GM18868 (cell line): Measurements from ENCODE around the gene HRC.
"Not testable (repeated sequence)": the region's sequence is repeated elsewhere in the genome, so short reads cannot be mapped to it uniquely, and the experiment has no call there.

Experiments used
- ATAC-seq: cut with Tn5 transposase; IDR thresholded peaks from one replicate; pipeline ENCODE4 v1.9.1; 2021; ENCODE audit warnings: mild to moderate bottlenecking, moderate library complexity; ENCODE audit not compliant: unreplicated experiment

Gene HRC

DNA sequence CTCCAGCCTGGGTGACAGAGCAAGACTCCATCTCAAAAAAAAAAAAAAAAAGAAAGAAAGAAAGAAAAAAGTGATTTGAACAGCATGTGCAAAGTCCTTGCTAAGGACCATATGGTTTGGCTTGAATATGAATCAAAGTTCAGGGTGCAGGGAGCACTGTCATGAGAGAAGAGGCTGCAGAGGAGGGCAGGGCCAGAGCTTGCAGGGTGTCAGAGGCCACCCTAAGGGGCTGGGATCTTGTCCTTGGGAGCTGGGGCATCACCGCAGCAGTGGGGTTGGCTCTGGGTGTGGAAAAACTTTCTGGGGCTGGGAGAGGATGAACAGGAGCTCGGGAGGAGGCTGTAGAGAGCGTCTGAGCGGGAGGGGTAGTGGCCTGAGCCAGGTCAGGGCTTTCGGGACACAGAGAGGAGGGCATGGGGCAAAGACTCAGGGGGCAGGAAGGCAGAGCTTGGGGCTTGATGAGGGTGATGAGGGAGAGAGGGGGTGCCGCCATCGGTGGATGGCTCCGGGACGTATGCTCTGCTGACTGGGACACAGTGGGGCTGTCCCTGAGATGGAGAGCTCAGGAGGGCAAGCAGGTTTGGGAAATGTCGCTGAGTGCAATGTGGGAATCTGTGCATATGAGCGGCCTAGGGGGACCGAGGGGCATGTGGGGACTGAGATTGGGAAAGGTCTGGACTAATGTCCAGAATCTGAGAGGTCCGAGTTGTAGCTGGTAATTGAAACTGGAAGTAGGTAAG, 5.4 kb upstream of the HRC start:
- no peak for ATAC-seq

DNA sequence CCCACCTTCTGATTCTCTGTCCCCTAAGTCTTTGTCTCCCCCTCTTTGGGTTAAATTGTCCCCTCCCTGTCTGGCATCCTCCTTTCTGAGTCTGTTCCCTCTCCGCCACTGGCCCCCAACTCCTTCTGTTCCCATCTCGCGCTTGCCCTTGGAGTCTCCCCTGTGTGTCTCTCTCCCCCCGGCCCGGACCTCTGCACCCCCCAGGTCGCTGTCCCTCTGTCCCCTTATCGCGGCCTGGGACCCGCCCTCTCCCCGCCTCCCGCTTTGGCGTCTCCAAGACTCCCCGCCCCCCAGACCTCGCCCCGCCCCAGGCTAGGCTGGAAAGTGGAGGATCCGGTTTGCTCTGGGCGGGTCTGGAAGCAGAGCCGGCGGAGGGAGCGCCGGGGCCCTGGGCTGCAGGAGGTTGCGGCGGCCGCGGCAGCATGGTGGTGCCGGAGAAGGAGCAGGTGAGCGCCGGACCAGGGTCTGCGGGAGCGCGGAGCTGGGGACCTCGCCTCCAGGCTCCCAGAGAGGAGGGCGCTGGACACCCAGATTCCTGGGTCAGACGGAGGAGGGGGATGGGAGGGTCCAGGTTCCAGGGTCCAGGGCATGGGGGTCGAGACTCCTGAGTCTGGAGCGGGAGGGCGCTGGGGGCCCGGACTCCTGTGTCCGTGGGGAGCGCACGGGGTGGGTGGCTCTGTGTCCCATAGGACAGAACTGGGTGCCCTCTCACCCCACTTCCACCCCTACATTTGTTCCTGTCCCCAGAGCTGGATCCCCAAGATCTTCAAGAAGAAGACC, 2.4 kb upstream of the HRC start, which contains the start of gene TRPM4:
TRPM4 (plus strand) TSS at position 348 of the 780 bp plus-strand sequence; CDS start at position 423, 75 bp downstream.
- ATAC-seq: no peak

DNA sequence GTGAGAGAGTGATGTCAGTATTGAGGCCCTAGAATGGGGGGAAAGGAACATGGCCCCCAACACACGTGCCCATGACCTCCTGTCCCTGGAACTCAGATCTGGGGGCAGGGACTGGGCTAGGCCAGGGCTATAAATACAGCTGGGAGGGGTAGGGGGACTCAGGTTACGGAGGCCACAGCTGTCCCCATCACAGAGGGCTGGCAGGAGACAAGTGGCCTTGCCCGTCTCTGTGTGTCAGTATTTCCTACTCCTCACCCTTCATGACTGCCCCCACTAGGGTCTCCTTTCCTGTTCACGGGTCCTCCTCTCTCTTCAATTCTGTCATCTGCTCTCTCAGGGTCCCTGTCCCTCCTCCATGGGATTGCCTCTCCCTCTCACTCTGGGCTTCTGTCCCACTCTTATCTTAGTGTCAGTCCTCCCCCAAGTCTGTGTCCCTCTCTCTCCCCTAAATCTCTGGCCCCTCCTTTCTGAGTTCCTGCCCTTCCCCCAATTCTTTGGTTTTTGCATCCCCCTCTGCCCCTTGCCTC, 687 bp upstream of the HRC start:
- ATAC-seq: no peak

DNA sequence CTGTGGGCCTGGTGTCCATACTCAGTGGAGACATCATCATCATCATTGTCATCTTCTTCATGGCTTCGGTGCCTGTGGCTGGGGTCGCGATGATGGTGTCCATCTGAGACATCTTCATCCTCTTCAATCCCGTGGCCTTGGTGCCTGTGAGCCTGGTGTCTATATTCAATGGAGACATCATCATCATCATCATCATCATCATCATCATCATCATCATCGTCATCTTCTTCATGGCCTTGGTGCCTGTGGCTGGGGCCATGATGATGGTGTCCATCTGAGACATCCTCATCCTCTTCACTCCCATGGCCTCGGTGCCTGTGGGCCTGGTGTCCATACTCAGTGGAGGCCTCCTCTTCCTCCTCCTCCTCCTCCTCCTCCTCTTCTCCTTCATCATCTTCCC, 917 bp downstream of the HRC start:
- ATAC-seq: no peak

DNA sequence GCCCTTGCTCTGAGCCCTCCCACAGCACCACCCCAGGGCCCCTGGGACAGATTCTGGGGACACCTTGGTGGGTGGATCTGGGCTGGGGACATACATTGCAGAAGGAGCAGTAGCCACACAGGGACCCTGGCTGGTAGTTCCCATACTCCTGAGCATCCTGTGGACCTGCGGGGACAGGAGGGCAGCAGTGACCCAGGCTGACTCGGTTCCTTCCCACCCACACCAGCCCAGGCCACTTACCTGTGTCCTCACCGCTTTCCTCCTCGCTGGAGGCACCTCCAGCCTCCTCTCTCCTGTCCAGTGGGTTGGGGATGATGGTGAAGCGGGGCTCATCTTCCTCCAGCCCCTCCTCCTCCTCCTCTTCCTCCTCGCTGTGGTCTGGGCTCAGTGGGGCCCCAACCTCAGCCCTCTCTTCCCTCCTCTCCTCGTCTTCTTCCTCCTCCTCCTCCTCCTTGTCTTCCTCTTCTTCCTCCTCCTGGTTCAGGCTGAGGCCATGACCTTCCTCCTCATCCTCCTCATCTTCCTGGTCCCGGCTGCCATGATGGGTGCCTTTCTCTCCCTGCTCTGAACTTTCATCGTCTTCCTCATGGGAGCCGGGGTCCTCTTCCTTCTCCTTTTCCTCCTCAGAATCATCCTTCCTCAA, 1.9 kb downstream of the HRC start:
- ATAC-seq: no peak

DNA sequence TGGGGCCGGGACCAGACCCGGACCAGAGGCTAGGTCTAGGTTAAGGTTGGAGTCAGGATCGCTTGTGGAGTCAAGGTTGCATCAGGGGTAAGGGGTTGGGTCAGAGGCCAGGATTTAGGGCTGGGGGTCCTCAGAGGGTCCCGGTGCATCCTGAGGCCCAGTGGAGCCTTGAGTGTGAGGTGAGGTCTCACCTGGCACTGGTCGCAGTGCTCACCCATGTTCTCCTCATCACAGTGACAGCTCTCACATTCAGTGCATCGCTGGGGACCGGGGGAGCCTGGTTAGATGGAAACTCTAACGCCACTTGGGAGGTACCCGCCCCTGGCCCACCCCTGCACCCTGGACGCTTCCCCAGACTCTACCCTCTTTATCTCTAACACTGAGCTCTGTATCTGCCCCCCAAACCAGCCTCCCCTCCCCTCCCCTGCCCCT, 3.1 kb downstream of the HRC start:
- no peak for ATAC-seq

DNA sequence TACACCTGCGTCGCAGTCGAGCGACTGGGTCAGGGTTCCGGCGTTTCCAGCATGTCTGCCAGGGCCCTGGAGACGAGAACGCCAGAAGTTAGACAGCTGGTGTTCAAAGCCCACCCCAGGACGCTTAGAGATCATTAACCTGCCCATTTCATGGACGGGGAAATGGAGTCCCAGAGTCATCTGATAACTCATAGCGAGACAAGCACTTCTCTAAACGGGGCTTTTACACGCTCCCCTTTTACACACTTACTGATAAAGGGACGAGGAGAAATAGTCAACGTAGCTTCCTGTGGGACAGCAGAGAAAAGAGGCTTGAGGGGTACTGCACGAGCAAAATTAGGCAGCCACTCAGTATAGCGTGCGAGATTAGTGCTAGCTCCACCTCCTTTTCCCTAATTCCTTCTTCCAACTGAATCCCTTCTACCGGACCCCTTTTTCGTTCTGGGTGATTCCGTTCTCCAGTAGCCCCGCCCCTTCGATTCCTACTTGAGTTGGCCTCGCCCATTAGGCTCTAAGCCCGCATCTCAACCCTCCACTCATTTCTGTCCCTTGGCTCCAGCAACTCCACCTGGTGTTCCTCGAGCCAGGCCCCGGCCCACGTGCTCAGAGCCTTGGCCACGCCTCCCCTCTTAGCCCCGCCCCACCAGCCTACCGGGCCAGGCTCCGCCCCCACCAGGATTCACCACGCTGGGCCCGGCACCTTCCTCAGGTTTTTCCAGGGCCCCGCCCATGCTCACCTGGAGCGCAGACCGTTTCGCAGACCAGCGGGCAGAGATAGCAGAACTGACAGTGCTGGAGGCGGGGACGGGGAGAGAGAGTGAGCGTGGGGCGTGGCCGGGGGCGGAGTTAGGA, 3.7 kb downstream of the HRC start:
- no peak for ATAC-seq

DNA sequence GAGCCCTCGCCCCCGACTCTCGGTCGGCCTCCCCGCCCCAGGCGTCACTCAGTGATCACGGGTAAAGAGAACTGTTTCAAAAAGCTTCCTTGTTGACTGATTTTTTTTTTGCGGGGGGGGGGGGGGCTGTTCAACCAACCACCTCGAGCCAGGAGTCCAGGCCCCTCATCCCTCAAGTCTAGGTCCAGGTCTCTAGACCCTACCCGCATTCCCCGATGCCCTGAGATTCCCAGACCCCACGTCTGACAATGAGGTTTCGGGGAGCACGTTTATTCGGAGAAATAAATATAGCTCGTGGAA, 4.3 kb downstream of the HRC start:
- no peak for ATAC-seq

DNA sequence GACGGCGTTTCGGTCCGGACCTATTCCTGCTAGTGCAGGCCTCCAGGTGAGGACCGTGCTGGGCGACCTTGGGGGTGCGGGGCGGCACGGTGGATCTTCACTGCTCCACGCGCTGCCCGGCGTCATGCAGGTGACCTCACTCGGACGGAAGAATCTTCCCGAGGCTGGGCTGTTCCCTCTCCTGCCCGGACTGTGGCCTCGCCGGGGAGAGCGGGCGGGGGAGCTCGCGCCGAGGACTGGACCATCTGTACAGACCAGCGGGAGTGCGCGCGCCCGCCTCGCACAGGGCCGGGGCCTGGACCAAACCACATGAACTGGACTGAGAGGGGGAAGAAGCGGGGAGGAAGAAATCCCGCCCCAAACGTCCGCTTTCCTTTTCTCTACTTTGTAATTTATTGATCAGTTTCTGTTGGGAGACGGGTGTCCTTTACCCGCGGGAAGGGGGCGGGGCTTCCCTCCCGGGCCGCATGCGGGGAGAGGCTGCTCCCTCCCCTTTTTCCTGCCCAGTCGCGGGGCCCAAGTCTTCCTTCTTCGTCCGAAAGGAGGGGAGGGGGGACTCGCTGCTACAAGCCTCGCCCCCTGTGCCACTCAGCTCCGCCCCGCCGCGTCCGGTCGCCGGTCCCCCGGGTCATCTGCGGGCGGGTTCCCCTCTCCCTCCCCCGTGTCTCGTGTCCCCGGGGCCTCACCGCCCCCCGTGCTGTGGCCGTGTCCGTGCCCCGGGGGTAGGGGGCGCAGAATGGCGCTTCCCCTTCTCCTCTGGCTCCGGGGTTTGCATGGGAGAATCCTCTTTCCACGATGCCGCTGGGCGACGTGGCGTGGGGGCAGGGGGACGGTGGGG, 4.9 kb downstream of the HRC start:
- no peak for ATAC-seq

DNA sequence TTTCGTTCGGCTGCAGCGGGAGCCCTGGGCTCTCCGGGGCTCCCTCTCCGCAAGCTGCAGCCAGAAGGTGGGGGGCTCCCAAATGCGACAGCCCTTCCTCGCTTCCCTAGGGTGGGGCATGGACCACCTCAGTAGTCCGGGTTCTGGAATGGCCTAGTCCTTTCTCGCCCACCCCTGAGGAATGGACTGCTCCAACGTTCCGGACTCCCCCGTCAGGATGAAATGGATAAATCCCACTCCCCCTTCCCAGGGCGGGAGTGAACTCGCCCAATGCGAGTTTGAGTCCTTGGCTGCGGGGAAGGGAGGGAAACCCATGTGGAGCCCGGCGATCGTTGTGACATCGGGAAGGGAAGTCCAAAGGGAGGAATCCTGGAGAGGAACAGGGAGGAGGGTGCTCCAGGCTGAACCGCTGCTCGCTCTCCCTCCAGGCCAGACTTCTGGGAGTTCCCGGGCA, 5.5 kb downstream of the HRC start:
- ATAC-seq: no peak

DNA sequence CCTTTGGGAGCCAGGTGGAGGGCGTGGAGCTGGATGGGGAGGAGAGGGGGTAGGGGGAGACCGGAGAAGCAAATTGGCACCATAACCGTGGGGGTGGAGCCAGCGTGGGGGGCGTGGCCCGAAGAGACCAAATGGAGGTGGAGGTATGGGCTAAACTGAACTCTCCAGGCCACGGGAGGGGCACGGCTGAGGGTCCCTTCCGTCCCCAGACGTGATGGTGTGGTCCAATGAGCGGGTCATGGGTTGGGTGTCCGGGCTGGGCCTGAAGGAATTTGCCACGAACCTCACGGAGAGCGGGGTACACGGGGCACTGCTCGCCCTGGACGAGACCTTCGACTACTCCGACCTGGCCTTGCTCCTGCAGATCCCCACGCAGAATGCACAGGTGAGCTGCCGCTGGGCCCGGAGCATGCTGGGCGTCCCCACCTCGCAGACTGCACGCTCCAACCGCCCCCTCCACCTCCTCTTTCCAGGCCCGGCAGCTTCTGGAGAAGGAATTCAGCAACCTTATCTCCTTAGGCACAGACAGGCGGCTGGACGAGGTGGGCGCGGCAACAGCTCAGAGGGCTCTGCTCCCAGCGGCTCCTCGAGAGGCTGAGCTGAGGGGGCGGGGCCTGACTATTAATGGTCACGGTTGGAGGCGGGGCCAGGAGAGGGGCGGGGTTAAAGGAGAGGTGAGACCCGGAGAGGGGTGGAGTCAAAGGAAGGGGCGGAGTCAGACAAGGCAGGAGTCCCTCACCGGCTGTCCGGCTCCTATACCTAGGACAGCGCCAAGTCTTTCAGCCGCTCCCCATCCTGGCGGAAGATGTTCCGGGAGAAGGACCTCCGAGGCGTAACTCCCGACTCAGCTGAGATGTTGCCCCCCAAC, 6.2 kb downstream of the HRC start:
- ATAC-seq: no peak

DNA sequence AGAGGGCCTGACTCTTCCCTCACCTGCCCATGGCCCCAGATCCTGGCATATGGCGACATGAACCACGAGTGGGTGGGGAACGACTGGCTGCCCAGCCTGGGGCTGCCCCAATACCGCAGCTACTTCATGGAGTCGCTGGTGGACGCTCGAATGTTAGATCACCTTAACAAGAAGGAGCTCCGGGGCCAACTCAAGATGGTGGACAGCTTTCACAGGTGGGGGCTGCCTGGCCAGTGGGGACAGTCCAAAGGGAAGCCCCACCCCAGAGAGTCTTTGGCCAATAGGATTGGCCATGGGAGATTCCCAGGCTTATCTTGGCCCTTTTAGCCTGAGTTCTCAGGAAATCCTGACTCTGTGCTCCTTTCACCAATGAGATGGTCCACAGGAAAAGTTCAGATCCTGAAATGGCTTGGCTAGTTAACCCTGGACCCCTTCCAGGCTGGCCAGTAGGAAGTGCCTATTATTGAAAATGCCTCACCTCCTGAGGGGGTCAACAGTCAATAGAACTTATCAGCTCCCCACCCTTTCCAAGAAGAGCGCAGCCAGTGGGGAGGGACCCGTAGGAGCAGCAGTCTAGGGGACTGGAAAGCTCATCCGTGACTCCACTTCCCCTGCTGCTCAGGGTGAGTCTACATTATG, 7.0 kb downstream of the HRC start:
- no peak for ATAC-seq

DNA sequence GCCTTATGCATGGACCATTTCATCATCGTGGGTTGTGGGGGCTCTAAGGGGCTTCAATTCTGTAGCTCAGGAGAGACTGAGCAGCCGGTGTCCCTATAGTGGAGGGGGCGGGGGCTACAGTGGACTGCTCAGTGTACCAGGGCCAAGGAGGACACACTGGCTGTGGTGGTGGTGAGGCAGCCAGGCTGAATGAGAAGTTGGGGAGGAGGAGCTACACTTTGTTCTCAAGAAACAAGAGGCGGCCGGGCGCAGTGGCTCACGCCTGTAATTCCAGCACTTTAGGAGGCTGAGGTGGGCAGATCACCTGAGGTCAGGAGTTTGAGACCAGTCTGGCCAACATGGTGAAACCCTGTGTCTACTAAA, 8.8 kb downstream of the HRC start:
- ATAC-seq: not testable (repeated sequence)

DNA sequence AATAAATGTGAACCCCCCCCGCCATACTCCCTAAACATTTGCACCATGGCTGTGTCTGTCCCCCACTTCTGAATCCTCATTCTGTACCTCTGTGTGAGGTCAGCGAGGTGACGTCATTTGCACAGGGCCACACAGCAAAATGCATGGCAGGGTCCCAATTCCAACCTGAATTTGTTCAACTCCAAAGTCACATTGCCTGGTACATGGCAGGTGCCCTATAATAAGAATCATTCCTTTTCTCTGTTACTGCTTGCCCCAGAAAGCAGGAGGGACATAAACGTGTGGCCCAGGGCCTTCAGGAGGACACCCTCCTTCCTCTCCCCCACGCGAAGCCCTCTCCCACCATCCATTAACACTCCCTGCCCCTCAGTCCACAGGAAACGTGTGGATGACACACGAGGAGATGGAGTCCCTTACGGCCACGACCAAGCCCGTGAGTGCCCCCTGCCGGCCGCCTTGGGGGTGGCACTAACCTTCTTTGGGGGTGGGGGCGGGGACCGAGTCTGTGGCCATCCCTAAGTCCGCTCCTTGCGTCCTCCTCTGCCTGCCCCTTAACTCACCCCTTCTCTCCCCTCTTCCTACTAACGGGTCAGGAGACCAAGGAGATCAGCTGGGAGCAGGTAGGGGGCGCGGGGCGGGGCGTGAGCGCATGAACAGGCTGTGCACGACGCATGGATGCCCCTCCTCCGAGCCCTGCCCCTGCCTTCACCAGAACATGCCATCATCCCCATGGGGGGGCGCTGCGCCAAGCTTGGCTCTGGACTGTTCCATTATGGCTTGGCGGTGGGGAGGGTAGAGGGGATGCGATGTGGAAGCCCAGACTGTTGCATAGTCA, 9.4 kb downstream of the HRC start:
- ATAC-seq: no peak

DNA sequence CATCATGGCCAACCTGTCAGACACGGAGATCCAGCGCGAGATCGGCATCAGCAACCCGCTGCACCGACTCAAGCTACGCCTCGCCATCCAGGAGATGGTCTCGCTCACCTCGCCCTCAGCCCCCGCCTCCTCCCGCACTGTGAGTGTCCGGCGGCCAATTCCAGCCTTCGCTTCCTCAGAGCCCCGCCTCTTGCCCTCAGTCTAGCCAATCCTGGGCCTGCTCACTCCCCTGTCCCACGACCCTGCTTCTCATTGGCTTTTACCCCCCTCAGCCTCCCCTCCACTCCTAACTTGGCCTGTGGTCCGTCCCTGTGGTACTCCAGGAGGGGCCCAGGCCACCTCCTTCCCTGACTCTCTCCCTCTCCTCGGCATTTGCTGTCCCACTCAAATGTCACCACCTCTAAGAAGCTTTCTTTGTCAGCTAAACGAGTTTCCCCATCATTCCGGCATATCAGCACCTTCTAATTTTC, 12.3 kb downstream of the HRC start:
- no peak for ATAC-seq

DNA sequence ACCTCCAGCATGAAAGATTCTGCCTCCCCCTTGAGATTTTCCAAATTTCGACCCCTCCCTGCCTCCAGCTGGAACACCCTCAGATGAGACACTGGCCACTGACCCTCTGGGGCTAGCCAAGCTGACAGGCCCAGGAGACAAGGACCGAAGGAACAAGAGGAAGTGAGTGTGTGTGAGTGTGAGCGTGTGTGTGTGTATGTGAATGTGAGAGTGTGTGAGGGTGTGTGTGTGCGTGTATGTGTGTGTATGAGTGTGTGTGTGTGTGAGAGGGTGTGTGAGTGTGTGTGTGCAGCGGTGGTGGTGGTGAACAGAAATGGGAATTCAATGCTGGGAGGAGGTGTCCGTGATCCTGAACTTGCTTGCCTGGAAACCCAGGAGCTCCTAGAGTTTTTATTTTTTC, 13.8 kb downstream of the HRC start:
- no peak for ATAC-seq

DNA sequence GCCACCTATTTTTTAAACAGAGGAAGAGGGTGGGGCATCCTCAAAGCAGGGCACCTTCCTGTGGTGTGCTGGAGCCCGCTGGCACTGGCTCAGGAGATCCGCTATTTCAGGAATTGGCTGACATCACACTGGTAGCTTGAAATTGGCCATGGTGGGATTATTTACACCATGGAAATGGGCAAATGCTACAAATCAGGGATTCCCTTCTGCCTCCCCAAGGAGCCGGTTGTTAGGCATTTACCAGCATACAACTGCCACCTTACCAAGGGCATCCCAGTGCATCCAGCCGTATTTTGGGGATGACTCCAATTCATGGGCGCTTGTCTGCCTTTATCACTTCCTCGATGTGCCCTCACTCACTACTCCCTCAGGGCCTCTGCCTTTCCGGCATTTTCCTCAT, 14.2 kb downstream of the HRC start:
- ATAC-seq: no peak

DNA sequence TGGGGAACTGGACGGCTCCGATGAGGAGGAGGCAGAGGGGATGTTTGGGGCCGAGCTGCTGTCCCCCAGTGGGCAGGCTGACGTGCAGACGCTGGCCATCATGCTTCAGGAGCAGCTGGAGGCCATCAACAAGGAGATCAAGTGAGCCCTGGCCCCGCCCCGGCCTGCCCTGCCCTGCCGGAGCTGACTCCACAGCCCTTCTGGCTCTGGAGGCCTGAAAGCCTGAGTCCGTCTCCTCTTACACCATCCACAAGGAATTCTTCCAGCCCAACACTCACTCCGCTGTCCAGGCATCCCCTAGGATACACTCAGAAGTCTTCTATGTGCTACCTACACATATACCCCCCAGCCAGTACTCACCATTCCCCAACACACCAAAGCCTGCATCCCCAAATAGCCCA, 18.4 kb downstream of the HRC start:
- no peak for ATAC-seq
